Activated CD4-positive, alpha-beta T cell treated with anti-CD3 and anti-CD28 coated beads, Interleukin-2, amount 10 ng/mL, durations not matched to agents 24 days and 14 days (primary cell): ENCODE measurements around the gene OR10H2. TPM values are rescaled to one million over a fixed set of nuclear protein-coding genes. Genes with fewer than 3 reads are reported as not detected.

ENCODE experiments used
- total RNA-seq: library from RNA; stranded (reverse); gene quantifications from 2 replicates; pipeline ENCODE4 v1.2.3, GENCODE V29; 2022

The OR10H2 gene
- total RNA-seq, 1 donor from 2014 or later = not detected

Other genes with a start within 250 kb of the OR10H2 start
- gene PGLYRP2, start 248.5 kb upstream of the OR10H2 start, total RNA-seq = not detected in 2 replicates
- gene CYP4F22, start 219.5 kb upstream of the OR10H2 start, total RNA-seq = 0.09 and 0.12 TPM in 2 replicates
- not detected in 2 replicates for gene CYP4F8, start 112.8 kb upstream of the OR10H2 start, total RNA-seq
- gene CYP4F3, start 87.1 kb upstream of the OR10H2 start, total RNA-seq = 0.09 TPM in 1 of 2 replicates, not detected in the other
- gene CYP4F12, start 54.9 kb upstream of the OR10H2 start, total RNA-seq = not detected in 2 replicates
- not detected in 2 replicates for gene OR10H3, start 10.0 kb downstream of the OR10H2 start, total RNA-seq
- not detected in 2 replicates for gene OR10H5, start 59.6 kb downstream of the OR10H2 start, total RNA-seq
- gene OR10H1, start 87.6 kb downstream of the OR10H2 start, total RNA-seq = 0.05 TPM in 1 of 2 replicates, not detected in the other
- not detected in 2 replicates for gene CYP4F2, start 170.1 kb downstream of the OR10H2 start, total RNA-seq
- not detected in 2 replicates for gene CYP4F11, start 206.5 kb downstream of the OR10H2 start, total RNA-seq
- gene OR10H4, start 221.0 kb downstream of the OR10H2 start, total RNA-seq = not detected in 2 replicates